ENCODE results near the gene CDV3.
"Not testable (repeated sequence)": the region's sequence is repeated elsewhere in the genome, so short reads cannot be mapped to it uniquely, and the experiment has no call there.

Gene CDV3, protein sequence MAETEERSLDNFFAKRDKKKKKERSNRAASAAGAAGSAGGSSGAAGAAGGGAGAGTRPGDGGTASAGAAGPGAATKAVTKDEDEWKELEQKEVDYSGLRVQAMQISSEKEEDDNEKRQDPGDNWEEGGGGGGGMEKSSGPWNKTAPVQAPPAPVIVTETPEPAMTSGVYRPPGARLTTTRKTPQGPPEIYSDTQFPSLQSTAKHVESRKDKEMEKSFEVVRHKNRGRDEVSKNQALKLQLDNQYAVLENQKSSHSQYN

DNA sequence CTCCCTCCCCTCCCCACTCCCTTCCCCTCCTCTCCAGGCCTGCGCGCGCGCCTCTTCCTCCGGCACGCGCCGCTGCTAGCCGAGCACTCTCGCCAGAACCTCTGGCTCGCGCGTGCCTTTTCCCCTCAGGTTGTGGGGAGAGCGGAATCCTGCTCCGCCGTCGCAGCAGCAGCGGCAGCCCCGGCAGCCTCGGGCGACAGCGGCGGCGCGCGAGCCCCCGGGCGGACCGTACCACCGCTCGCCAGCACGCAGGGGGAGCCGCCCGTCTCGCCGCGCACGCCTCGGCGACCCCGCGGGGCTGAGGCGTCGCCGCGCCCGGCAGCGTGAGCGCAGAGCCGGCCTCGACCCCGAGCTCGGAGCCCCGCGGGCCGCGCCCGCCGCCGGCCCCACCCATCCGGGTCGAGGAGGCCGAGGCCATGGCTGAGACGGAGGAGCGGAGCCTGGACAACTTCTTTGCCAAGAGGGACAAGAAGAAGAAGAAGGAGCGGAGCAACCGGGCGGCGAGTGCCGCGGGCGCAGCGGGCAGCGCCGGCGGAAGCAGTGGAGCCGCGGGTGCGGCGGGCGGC is at the start of gene CDV3:
Gene CDV3, plus strand, starts transcription at position 58 of the 566 bp plus-strand sequence. Its CDS starts 359 bp downstream, at position 417.
- DNase-seq, result no peak

GRCh38 chr3:133523758-133524157 is 49.7 kb upstream of the CDV3 start:
- not testable (repeated sequence) for DNase-seq

DNA sequence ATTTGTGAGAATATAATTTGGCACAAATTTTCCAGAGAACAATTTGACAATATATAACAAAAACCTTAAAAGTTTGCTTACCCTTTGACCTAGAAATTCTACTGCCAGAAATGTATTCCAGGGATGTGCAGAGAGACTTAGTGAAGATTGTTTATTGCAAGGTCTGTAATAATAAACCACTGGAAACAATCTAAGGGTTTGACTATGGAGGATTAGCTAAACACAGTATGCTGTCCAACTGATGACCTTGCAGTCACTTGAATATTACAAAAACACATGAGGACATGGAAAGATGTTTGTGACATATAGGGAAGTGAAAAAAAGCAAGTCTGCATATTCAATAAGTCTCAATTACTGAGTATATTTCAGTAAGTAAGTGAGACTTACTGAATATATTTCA is 48.1 kb upstream of the CDV3 start:
- no peak for DNase-seq

DNA sequence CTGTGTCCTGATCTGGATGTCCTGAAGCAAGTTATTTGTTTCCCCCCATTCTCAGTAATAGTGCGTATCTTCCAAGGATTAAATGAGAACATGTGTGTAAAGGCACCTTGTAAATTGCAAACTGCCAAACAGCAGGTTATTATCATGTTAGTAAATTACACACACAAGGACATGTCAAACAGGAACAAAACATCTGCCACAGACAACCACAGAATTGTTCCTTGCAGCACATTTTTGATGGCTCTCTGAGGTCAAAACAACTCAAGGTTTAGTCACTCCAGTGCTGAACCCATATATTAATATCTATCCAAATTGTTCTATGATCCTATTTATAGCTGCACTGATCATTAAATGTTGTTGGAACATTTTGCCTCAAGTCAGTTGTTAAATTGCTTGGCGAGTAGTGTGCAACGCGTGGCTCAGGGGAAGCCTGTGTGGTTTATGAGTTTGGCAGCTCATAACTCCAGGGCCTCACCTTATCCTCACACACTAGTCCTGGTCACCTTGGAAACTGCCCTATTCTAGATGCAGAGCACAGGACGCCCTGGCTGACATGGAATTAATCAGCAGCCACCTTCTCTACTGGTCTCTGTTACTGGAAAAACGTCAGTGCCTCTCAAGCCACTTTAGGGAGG is 46.3 kb upstream of the CDV3 start:
- no peak for DNase-seq

DNA sequence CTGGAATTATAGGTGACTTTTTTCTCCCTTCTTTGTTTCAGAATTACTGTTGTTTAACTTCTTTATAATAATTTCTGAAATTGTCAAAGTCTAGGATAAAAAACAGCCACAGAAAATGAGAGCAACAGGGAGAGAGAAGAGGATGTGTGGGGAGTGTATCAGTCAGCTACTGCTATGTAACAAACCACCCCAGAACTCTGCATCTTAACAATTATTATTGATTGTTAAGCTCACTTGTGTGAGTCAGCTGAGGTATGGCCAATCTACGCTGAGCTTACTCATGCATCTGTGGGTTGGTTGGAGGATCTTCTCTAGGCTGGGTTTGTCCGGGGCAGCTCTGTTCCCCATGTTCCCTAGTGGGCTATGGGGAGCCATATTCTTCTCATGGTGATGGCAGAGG is 43.7 kb upstream of the CDV3 start:
- no peak for DNase-seq

DNA sequence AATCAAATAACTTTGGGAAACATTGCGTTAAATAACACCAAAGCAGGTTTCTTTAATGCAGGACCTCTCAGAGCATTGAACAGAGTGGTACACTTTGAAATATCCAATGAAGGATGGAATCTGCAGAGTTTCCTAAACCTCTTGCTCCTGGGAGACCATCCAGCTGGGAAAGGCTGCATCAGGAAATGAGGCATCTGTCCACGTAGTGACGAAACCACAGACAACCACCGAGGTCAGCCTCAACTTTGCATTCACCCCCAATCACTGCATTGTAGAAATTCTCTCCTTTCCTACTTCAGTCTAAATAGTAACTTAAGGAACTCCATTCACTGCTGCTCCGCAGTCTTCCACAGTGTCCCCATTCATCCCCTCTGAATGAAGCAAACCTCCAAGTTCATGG is 41.5 kb upstream of the CDV3 start:
- DNase-seq, result no peak

GRCh38 chr3:133532951-133533350 is 40.5 kb upstream of the CDV3 start:
- no peak for DNase-seq

DNA sequence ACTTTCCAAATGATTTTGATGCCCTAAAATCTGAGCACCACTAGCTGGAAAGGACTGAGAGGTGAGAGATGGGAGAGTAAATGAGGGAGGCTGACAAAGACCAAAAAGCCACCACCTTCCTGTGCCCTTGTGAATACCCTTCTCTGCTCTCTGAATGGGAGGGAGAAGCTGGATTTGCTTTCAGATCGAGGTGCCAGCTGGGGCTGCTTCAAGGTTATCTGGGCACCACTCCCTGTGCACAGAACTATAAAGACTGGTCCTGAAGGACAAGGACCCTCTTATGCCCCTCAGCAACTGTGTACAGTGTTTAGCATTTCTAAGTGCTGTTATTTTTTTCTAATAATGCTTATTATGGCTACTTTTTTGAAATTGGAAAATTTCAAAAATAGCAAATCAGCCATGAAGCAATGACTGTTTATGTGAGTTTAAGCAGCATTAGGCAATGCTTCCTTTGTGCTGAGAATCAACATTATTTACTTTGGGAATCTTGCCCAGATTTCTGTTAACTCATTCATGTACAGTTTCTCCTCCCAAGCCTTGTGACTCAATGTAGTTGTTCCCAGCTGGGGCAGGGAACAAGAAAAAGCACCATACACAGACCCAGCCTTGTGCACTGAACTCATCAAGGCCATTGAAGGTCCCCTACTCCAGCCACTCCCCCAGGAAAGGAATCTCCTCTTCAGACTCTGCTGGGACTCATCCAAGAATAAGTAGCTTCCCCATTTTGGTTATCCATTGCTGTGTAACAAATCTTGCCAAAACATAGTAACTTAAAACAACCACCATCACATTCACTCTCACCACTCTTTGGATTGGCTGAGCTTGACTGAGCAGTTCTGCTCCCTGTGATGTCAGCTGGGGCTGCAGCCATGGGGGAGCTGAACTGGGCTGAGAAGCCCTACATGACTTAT is 37.3 kb upstream of the CDV3 start:
- no peak for DNase-seq

DNA sequence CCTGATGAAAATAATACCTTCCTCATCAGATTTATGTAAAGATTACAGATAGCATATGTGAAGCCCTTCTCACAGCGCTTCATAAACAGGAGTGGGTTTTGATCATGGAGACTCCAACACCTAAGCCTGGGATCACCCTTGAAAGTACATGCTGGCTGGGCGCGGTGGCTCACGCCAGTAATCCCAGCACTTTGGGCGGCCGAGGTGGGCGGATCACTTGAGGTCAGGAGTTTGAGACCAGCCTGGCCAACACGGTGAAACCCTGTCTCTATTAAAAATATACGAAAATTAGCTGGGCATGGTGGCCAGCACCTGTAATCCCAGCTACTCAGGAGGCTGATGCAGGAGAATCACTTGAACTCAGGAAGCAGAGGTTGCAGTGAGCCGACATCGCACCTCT is 36.4 kb upstream of the CDV3 start:
- DNase-seq, result not testable (repeated sequence)

DNA sequence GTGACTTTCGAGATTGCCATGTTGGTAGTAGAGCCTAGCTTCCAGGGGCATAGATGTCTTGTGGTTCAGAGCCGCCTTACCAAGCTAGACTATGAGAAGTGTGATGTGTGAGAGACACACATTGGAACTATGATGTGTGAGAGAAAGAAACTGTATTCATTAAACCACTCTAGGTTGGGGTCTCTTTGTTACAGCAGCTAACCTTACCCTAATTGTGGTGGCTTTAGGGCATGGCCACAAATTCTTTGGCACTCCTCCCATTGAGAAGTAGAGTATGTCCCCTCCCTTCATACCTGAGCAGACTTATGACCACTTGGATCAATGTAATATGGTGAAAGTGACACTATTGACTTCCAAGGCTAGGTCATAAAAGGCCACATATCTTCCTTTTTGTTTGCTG is 35.3 kb upstream of the CDV3 start:
- DNase-seq, result no peak

DNA sequence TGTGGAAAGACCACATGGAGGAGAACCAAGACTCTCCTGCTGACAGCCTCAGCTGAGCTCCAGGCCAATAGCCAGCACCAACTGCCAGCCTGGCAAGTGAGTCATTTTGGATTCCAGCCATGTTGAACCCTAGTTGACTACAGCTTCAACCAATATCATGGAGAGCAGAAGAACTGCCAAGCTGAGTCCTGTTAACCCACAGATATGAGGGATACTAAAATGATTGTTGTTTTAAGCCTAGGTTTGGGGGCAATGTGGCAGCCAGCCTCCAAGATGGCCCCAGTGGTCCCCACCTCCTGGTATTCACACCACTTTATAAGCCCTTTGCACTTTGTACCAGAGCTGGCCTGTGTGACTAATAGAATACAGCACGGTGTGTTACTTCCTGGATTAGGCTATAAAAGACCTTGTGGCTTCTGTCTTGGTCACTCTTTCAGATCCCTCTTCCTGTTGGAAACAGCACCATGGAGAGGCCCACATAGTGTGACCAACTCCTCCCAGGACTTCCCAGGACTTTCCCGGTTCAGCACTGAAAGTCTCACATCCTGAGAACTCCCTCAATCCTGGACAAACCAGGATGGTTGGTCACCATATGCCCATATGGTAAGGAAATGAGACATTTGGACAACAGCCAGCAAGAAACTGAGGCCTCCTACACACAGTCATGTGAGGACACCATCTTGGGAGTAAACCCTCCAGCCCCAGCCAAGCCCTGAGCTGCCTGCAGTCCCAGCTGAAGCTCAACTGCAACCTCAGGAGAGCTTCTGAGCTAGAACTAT is 32.4 kb upstream of the CDV3 start:
- DNase-seq, result no peak

DNA sequence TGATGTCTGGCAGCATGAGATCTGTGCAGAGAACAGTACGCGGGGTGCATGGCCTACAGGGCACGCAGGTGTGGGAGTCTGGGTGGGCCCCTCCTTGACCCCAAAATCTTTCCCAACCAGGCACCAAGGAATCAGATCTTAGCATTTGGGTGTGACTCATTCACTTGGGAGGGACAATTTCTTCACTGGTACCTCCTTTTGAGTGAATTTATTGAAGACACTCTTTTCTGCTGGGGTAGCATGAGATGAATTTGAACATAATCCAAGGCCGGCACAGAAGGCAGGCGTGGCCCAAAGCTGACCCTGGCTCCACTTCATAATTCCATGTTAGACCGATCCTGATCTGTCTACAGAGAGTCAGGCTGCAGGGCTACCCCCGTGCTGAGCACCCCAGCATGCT is 30.6 kb upstream of the CDV3 start:
- DNase-seq, result no peak

- not testable (repeated sequence) for DNase-seq
Measured at GRCh38 chr3:133544983-133545382, 28.5 kb upstream of the CDV3 start.

- DNase-seq, result no peak
Measured at GRCh38 chr3:133547432-133548041, 25.9 kb upstream of the CDV3 start.

DNA sequence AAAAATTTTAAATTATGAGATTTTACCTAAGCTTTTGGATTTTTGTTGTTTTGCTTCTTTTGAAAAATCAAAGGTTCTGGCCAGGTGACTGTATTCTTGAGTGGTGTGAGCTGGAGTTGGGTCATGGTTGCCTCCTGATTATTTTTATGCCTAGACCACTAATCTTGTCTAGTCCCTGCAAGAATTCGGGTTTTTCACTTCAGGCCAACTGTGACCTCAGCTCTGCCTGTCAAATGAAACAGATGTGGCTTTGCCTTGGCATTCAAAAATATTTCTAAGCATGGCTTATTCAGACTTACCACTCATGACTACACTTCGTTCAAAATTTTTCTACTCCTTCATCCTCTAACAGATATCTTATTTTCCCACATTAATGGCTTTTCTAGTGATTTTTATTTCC is 25.4 kb upstream of the CDV3 start:
- DNase-seq, result no peak

- DNase-seq, result no peak
Measured at GRCh38 chr3:133549565-133549964, 23.9 kb upstream of the CDV3 start.

- DNase-seq, result not testable (repeated sequence)
Measured at GRCh38 chr3:133551589-133551988, 21.9 kb upstream of the CDV3 start.

GRCh38 chr3:133561679-133562078 is 11.8 kb upstream of the CDV3 start:
- no peak for DNase-seq

- DNase-seq, result no peak
Measured at GRCh38 chr3:133562376-133562775, 11.1 kb upstream of the CDV3 start.

- DNase-seq, result no peak
Measured at GRCh38 chr3:133563186-133563591, 10.3 kb upstream of the CDV3 start.

DNA sequence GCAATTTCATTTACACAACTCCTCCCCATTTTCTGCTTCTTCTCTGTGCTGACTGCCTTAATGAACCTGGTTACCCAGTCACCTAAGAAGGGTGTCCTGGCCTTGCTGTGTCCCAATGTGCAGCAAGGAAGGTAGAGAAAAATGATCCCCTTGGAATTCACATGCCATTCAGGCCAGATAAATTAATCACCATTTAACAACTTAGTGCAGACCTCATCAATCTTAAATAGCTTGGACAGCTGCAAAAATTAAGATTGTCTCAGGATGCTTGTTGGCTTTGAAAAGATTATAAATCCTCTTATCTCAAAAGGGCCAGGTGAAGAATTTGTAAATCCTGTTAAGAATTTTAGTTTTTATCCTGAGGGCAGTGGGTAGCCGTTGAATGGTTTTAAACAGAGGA is 9.7 kb upstream of the CDV3 start:
- no peak for DNase-seq

Measured in NCI-H526 treated with DMSO at 0.1 percent for 48 hours (cell line).